TTC549 (cell line): ENCODE results near the gene HSDL1.
"Not testable (repeated sequence)": the region's sequence is repeated elsewhere in the genome, so short reads cannot be mapped to it uniquely, and the experiment has no call there.

Experiments
- FAIRE-seq: peaks from 2 replicates; lab custom pipeline; 2012; peaks lifted over from hg19 to GRCh38; lab: Jason Lieb, UNC

Gene HSDL1

DNA sequence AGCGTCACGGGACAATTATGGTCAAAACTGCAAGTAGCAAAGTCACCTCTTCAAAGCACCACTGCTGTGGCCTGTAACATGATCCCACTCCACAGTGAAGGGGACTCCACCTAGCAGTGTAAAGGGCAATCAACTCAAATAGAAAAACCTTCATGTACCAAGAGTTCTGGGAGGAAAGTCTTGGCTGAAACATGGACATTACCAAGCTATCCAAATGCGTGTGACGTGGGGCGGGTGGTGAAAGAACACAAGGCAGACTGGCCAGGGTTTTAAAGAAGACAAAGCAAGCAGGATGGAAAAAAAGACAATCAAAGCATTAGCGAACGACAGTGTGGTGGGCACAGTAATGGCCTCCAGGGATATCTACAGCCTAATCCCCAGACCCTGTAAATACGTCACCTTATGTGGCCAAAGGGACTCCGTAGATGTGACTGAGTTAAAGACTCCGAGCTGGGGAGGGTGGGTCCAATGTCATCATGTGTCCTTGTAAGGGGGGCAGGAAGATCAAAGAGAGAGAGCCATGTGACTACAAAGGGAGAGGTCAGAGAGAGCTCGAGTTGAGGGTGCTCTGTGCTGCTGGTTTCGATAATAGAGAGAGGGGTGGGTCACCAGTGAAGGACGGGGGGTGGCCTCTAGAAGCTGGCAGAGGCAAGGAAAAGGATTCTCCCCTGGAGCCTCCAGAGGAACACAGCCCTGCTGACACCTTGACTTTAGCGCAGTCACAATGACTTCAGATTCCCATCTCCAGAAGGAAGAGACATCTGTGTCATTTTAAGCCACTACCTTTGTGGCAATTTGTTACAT is 6.0 kb downstream of the HSDL1 start:
- no peak for FAIRE-seq

DNA sequence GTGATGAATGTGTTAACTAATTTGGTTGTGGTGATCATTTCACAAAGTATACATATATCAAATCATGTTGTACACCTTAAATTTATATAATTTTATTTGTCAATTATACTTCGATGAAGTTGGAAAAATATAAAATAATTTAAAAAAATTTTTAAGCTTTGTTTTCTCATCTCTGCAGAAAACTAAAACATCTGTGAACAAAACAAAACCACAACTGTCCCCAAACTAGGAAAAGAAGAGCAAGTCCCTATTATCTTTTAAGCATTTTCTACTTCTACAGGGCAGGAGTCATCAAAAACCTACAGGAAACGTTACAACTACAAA is 6.5 kb downstream of the HSDL1 start:
- FAIRE-seq: no peak

DNA sequence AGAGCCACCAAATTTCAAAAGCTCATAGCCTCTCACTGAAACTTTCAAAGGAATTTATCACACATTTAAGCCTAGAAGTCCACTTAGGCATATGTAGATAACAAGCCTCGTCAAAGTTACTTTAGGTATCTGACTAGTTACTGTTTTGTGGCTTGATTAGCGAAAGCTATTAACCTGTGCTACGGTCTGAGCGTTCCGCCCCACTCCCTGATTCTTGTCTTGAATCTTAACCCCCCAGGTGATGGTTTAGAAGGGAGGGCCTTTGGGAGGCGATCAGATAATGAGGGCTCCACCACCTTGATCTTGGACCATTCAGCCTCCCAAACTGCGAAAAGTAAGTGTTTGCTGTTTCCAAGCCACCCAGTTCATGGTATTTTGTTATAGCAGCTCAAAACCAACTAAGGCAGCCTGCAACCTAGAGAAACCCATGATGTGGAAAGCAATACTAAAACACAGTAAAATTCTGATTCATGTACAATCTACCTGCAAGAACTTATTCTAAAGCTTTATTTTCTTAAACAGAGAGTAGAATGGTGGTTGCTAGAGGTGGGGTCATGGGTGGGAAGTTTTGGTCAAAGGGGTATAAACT is 7.1 kb downstream of the HSDL1 start:
- no peak for FAIRE-seq

DNA sequence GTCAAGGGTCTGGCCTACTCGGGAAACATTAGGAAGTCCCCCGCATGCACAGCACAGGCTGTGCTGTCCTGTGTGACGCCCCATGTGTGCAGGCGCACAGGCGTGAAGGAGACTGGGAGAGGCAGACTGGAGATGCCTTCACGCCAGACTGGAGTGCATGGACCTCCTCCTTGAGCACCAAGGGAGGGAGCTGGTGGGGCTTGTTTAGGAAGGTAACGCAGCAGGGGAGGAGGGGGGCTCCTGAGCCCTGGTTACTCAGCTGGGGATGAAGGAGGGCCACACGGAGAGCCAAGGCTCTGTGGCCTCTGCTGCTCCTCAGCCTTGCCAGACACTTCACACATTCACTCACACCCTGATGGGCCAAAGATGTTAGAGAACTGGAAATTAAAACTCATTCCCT is 7.7 kb downstream of the HSDL1 start:
- FAIRE-seq: no peak

DNA sequence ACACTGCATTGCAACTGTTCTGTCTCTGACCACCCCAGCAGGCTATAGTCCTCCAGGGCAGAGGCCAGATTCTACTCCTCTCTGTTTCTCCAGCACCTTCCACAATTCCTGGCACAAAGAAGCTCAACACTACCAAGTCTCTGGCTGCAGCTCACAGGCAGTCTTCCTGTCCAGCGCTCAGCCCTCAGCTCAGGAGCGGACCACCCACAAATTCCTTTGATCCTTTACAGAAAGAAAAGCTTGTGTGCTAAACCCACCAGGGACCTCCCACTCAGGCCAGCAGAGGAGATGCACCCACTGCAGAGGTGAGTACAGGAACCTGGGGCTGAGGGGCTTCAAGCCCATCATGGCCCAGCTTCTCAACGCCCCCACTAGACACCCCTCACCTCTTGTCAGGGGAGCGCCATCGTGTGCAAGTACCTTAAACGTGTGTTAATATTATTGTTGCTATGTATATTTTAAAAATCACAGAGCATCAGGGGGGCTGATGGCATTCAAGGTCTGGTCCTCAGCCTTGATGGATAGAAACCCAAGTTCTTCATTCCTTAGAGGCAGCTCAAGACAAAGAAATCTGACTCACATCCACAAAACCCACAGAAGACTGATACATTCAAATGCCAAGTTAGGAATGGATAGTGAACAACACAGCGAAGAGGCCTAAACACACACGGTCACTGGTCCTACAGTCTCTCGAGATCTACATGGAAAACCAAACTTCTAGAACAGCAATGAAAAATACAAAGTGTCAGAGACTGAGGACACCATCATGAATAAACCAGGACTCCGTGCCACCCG is 8.4 kb downstream of the HSDL1 start:
- no peak for FAIRE-seq

DNA sequence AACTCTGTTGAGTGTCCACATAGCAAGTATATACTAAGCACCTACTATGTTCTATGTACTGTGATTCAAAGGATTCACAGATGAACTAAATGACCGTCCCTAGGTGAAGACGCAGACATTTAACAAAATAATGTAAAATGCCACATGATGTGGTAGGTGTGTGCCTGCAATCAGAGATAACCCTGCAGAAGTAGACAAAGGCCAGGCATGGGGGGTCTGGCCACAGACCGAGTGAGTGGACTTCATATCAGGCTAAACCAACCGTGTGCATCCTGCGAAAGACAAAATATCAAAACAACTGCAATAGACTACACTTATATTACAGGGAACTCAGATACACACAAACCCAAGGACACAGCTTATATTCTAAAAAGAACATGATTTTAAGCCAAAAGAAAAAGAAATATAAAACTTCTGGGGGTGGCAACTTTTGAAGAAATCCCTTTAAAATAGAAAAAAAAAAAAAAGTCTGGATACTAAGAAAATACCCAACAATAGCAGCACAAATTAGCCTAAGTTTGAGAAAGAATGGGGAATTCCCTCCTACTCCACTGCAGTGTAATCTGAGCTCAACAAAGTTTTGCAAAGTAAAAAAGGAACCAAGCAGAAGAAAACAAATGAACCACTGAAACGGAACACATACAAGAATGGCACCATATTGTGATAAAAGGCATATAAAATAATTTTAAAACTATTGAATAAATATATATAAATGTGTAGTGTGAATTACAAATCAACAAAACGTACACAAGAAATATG is 12.3 kb downstream of the HSDL1 start:
- no peak for FAIRE-seq

DNA sequence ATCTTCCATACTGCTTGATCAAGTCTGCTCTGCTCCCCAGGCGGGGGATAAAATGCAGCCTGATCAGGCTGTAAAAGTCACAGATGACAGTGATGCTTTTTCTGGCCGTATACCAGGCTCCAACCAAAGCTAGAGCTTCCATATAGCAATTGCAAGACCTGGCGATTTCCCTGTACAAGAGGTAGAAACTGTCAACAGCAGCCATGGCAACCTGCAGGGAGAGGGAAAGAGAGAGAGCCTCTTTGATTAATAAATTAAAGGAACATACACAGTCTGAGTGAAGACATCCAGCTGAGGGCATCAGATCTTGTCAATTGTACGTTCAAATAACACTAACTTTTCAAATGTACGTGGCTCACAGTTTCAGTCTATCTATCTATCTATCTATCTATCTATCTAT is 13.9 kb downstream of the HSDL1 start:
- FAIRE-seq: no peak

DNA sequence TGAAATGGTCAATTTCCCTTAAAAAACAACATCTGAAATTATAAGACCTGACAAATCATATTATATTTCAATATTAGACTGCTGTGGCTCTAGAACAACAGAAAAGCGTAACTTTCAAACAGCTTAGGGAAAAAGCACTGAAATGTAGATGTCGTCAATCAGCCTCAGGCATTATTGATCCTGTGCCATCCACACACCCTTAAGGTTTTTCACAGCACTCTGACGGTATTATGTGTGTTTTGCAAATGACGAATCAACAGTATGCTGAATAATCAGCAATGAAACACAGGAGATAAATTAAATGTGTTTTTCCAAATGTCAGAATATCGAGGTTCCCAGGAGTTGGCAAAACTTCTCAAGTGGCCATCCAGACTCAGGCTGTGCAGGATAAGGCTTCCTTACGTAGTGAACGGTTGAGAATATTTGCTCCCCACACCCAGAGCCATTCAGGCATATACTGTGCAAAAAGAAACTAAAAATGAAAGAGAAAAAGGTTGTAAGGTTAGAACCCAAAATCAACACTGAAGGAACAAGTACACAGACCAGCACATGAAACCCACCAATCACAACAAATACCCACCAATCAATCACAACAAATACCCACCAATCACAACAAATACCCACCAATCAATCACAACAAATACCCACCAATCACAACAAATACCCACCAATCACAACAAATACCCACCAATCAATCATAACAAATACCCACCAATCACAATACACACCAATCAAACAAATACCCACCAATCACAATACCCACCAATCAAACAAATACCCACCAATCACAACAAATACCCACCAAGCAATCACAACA is 20.5 kb downstream of the HSDL1 start:
- no peak for FAIRE-seq

DNA sequence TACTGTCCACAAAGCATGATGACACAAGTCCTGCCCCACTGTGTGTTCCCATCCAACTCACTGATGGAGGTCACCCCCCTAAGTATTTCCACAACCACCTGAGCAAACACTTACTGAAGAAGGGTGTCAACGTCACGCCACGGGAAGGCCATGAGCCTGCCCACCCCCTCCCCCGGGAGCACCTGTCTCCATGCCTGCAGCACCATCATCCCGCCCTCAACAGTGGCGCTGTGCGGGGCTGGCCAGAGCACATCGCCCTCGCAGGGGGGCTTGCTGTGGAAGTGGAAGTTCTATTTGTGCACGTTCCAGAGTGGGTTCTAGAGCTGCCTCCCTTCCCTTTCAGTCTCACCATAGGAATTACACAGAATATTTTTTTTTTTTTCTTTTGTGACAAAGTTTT is 24.0 kb downstream of the HSDL1 start:
- FAIRE-seq: no peak

DNA sequence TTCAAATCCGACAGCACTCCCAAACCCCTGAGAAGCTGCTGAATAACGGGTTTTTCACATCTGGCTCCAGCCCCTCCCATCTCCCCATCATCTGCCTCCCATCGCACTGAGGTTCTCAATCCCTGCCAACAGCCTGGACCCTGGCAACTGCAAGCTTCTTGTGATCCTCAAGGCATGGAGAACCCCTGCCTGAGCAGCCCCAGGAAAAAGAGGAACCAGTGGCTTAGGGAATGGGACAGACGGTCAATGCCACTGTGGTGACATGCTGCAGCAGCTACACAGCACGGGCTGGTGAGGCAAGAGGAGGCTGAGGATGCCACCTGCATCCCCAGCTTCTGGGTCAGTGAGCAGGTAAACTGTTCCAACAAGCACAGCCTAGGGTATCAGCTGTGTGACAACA is 25.0 kb downstream of the HSDL1 start:
- FAIRE-seq: no peak

DNA sequence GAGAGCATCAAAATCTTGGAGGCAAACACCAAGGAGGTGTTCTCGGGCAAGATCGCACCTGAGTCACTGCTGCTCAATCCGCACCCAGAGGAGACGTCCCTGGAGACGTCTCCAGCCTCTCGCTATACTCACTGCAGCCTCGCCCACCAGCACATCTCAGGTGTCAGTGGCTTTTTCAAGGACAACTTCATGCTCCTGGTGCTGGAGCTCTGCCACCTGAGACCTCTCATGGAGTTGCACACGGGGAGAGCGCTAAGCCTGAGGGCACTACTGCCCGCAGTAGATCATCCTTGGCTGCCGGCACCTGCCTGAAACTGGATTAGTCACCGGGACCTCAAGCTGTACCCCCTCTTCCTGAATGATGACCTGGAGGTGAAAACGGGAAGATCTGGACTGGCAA is 25.6 kb downstream of the HSDL1 start:
- no peak for FAIRE-seq

DNA sequence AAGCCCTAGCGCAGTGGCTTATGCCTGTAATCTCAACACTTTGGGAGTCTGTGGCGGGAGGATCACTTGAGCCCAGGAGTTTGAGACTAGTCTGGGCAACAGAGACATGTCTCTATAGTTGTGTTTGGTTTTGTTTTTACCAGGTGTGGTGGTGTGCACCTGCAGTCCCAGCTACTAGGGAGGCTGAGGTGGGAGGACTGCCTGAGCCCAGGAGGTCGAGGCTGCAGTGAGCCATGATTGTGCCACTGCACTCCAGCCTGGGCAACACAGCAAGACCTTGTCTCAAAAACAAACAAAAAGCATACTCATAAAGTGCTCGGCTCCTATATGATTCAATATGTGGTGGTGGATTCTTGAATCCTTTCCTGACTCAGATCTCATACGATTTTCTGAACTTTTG is 26.7 kb downstream of the HSDL1 start:
- not testable (repeated sequence) for FAIRE-seq

DNA sequence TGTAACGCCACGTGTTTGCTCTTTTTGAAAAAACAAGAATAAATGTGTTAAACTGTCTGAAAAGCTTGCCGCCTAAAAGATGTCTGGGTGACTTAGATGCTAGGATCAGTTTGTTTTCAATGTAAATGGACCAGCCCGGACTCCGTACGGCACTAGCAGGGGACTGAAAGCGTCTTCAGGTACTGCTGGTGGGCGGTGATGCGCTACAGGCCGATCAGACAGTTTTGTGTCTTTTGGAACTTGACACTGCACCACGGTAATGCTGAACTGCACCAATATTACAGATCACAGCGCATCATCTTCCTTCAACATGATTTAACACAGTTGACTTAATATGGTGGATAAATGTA is 27.5 kb downstream of the HSDL1 start:
- no peak for FAIRE-seq

DNA sequence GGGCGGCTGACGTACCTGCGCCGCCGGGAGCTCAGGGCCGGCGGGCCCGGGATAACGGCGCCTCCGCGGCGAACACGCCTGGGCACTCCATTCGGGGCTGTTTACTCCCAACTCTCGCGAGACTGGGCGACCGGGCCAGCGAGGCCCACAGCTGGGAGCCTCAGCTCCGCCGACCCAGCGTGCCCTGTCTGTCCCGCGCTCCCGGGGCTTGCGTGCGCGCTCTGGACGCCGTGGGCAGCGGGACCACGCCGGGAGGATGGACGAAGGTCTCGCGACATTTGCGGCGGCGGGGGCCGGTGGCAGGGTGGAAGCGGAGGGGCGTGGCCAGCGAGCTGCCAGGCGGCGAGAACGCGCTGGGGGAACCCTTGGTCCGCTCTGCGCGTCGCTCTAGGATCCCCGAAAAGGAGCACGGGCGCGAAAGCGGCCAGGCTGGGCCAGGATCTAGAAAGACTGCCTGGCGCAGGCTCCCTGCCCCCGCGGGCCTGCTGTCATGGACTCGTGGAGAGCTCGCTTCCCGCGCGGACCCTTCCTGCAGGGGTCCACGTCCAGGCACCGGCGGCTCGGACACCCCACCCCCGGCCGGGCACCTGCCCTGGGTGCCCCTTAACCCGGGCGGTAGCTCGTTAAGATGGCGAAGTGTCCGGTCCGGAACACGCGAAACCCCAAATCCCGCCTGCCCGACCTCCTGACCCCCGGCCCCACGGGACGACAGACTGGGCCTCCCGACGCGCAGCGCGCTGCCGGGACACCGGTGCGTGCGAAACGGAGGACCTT is 28.1 kb downstream of the HSDL1 start, which contains the start of gene MBTPS1:
Gene MBTPS1 (minus strand): TSS at position 223 of the 774 bp plus-strand sequence. CDS start 15,159 bp downstream, outside the sequence.
- no peak for FAIRE-seq

DNA sequence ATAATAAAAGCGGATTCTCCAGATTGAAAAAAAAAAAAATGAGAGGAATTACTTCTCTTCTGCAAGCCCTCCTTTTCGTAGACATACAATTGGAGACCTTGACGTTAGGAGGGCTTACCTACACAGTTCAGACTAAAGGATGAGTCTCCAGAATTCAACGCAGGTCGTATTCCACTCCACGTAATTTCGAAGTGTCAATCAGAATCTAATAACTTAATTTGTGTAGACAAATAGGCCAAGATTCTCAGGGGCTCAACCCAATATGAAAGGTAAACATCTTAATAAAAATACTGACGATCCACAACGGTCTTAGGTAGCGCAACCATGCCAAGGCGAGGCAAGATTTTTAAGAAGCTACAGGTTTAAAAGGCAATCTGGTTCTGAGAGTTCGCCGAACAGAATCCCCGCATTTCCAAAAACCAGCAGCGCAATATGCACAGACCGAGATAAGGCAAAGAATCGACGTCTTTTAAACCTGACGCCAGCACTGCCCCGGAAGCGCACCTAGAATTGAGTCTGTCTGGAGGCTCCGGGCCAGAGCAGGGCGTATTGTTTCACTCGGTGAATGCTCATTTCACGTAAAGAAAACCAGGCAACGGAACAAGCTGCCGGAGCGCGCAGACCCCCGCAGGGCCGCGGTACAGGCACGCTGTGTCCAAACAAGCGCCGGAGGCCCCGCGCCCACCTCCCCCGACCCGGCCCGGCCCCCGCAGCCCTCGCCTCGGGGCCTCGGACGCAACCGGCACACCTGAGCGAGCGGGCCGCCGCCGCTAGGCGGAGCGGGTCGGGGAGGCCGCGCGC is 28.9 kb downstream of the HSDL1 start:
- FAIRE-seq: no peak

DNA sequence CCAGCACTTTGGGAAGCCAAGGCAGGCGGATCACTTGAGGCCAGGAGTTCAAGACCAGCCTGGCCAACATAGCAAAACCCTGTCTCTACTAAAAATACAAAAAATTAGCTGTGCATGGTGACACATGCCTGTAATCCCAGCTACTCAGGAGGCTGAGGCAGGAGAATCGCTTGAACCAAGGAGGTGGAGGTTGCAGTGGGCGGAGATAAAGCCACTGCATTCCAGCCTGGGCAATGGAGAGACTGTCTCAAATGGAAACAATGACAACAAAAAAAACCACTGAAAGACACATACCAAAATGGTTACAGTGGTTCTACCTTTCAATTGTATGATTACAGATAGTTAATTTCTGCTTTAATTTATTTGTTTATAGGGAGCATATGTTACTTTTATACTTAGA is 33.0 kb downstream of the HSDL1 start:
- FAIRE-seq: not testable (repeated sequence)

DNA sequence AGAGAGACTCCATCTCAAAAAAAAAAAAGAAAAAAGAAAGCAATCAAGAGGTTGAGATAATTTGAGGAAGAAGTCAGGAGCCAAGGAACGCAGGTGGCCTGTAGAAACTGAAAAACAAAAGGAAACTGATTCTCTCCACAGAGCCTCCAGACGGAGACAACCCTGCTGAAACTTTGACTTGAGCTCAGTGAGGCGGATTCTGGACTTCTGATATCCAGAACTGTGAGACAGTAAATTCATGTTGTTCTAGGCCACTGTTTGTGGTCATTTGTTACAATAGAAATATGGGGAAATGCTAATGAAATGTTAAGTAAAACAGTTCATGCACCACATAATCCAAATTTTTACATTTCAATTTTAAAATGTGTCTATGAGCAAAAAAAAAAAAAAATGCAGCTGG is 33.5 kb downstream of the HSDL1 start:
- no peak for FAIRE-seq

DNA sequence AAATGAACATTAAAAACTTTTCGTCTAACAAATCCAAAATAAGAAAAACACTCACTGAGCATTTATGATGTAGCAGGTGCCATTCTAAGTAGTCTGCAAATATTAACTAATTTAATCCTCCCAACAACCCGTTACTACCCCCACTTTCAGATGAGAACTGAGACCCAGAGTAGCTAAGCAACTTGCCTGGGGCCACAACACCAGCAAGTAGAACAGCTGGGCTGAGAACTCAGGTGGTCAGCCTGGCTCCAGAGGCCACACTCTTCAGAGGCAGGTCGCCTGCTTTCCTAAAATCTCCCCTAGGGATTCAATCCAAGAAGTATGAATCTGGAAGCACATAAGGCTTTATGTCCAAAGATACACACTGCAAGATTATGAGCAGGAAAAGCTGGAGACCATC is 34.5 kb downstream of the HSDL1 start:
- no peak for FAIRE-seq

DNA sequence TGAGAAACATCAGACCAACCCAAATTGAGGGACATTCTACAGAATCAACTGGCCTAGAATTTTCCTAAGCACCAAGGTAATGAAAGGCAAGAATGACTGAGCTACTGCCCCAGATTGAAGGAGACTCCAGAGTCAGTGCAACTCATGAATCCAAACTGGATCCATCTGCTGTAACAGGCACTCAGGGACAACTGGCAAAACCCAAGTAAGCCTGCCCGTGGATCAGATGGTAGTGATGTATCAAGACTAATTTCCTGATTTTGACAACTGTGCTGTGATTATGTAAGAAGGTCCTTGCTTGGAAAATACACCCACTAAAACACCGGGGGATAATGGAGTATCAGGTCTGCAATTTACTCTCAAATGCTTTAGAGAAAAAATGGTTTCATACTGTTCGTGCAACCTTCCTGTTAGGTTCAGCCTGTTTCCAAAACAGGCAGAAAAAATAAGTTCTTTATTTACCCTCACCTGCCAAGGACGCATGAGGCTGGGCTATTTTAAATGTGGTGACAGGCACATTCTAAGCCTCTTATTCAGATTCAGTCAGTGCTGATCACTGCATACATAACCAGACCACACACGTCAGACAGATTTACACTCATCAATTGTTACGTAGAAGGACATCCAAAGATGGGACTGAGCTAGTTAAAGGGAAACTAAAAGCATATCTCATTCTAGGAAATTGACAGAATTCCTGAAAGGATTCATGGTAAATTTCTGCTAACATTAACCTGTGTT is 35.2 kb downstream of the HSDL1 start:
- no peak for FAIRE-seq

DNA sequence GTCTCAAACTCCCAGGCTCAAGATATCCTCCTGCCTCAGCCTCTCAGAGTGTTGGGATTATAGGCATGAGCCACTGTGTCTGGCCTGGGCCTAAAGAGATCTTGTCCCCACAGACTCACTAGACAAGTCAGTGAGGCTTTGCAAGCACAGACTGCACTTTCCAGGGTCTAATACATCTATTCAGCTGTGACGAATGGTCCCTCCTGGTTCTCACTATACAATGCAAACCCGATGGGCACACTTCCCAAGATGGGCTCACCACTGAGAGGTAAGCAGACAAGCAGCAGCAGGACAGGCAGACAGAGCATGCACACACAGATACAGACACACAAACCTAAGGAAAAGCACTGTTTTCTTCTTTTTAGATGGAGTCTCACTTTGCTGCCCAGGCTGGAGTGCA is 37.1 kb downstream of the HSDL1 start:
- FAIRE-seq: no peak
